SU-DHL-6 (cell line): ENCODE data around the gene SESN3.

Experiments
- H2AFZ ChIP-seq: fragments of 200-600 bp; sonication (generic); 2 replicates; pipeline ENCODE4 v1.6.1; 2014; ENCODE audit warnings: low read depth, mild to moderate bottlenecking, moderate library complexity, mixed read lengths, antibody characterized with exemption, low read length; ENCODE audit not compliant: severe bottlenecking
- H3F3A ChIP-seq: fragments of 200-600 bp; shearing (Covaris generic); 2 replicates; pipeline ENCODE4 v1.6.0; 2016; ENCODE audit warnings: antibody characterized with exemption, mild to moderate bottlenecking; ENCODE audit not compliant: insufficient read depth
- H3K27ac ChIP-seq: fragments of 200-600 bp; sonication (generic); 2 replicates; pipeline ENCODE4 v1.5.1; 2016; ENCODE audit warnings: low read depth, mild to moderate bottlenecking, low read length, moderate library complexity, mixed read lengths
- H3K27me3 ChIP-seq: fragments of 200-600 bp; sonication (generic), shearing (Covaris generic); 2 replicates; pipeline ENCODE4 v1.6.0; 2014; ENCODE audit warnings: mild to moderate bottlenecking, low read length
- H3K36me3 ChIP-seq: fragments of 200-600 bp; sonication (generic); 2 replicates; pipeline ENCODE4 v1.6.1; 2014; ENCODE audit warnings: mild to moderate bottlenecking, low read length, mixed read lengths
- H3K4me2 ChIP-seq: fragments of 300-600, 200-600 bp; shearing (Covaris generic), sonication (generic); 2 replicates; pipeline ENCODE4 v1.6.0; 2014; ENCODE audit warnings: low read length, low read depth, mild to moderate bottlenecking; ENCODE audit not compliant: poor library complexity, severe bottlenecking
- H3K4me3 ChIP-seq: fragments of 200-600 bp; sonication (generic); 2 replicates; pipeline ENCODE4 v1.5.1; 2014; ENCODE audit warnings: antibody characterized with exemption, low read length, mild to moderate bottlenecking, mixed read lengths; ENCODE audit not compliant: insufficient read depth, poor library complexity, severe bottlenecking
- H3K79me2 ChIP-seq: fragments of 200-600 bp; sonication (generic); 2 replicates; pipeline ENCODE4 v1.6.1; 2014; ENCODE audit warnings: mild to moderate bottlenecking, low read length, moderate library complexity; ENCODE audit not compliant: insufficient read depth
- H3K9ac ChIP-seq: fragments of 200-600 bp; sonication (generic); 2 replicates; pipeline ENCODE4 v1.7.0; 2014; ENCODE audit warnings: mild to moderate bottlenecking, low read length
- H3K9me2 ChIP-seq: fragments of 200-600 bp; sonication (generic); replicated peaks from 2 replicates; pipeline ENCODE4 v1.6.1; 2014; ENCODE audit warnings: low read length; ENCODE audit not compliant: insufficient read depth
- H3K9me3 ChIP-seq: fragments of 200-600 bp; sonication (generic); 2 replicates; pipeline ENCODE4 v1.6.1; 2014; ENCODE audit warnings: low read length, mixed read lengths; ENCODE audit not compliant: insufficient read depth
- H4K20me1 ChIP-seq: fragments of 200-600 bp; sonication (generic); 2 replicates; pipeline ENCODE4 v1.6.1; 2014; ENCODE audit warnings: low read depth, mild to moderate bottlenecking, antibody characterized with exemption, low read length, moderate library complexity, mixed read lengths
- EZH2phosphoT487 ChIP-seq: fragments of 200-600 bp; sonication (generic), shearing (Covaris generic); conservative IDR thresholded peaks from 2 replicates; pipeline ENCODE4 v1.6.1; 2018; ENCODE audit warnings: mild to moderate bottlenecking, antibody characterized with exemption, low read length, moderate library complexity, mixed read lengths
- TF ChIP-seq, protein P1 (sequence below): fragments of 200-600 bp; sonication (generic); IDR thresholded peaks from one replicate; pipeline ENCODE4 v1.5.1; 2017; ENCODE audit warnings: antibody characterized with exemption, mild to moderate bottlenecking, low read length, moderate library complexity; ENCODE audit not compliant: insufficient read depth, poor library complexity, severe bottlenecking

Gene SESN3

GRCh38 chr11:95150956-95151684 is 79.9 kb downstream of the SESN3 start:
- peak overlapping the region; percentile 29; the same call in 1 of the 2 replicates for H3K9ac ChIP-seq
- H3K4me3 ChIP-seq: peak overlapping the region; percentile 44

GRCh38 chr11:95149651-95150364 is 81.2 kb downstream of the SESN3 start:
- no peak overlapping the region for H3K4me3 ChIP-seq

More at GRCh38 chr11:95150956-95151684, 79.9 kb downstream of the SESN3 start:
- Histone ChIP-seq H3K9me2 (no peaks in the 10 kb centered on the region), H3K79me2 (no peaks in the 10 kb centered on the region), H3K9me3 (no peaks in the 10 kb centered on the region), H2AFZ (peak overlapping the region; percentile 98), H4K20me1 (no peaks in the 10 kb centered on the region), H3K4me2 (peak overlapping the region; percentile 58), H3F3A (no peaks in the 10 kb centered on the region), H3K27ac (no peak overlapping the region), H3K27me3 (no peaks in the 10 kb centered on the region), H3K36me3 (no peaks in the 10 kb centered on the region)
- TF ChIP-seq EZH2phosphoT487: no peak
- TF ChIP-seq, protein P1, sequence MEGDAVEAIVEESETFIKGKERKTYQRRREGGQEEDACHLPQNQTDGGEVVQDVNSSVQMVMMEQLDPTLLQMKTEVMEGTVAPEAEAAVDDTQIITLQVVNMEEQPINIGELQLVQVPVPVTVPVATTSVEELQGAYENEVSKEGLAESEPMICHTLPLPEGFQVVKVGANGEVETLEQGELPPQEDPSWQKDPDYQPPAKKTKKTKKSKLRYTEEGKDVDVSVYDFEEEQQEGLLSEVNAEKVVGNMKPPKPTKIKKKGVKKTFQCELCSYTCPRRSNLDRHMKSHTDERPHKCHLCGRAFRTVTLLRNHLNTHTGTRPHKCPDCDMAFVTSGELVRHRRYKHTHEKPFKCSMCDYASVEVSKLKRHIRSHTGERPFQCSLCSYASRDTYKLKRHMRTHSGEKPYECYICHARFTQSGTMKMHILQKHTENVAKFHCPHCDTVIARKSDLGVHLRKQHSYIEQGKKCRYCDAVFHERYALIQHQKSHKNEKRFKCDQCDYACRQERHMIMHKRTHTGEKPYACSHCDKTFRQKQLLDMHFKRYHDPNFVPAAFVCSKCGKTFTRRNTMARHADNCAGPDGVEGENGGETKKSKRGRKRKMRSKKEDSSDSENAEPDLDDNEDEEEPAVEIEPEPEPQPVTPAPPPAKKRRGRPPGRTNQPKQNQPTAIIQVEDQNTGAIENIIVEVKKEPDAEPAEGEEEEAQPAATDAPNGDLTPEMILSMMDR: peak; percentile 60

GRCh38 chr11:95148938-95149337 is 82.1 kb downstream of the SESN3 start:
- H3K27ac ChIP-seq: no peak overlapping the region
- no peaks in the 10 kb centered on the region for H4K20me1 ChIP-seq
- H3K79me2 ChIP-seq: no peaks in the 10 kb centered on the region
- no peak overlapping the region for H3K9ac ChIP-seq
- no peaks in the 10 kb centered on the region for H3K36me3 ChIP-seq
- H3K9me3 ChIP-seq: no peaks in the 10 kb centered on the region
- no peaks in the 10 kb centered on the region for H3K27me3 ChIP-seq
- H3K4me2 ChIP-seq: no peak overlapping the region
- H3F3A ChIP-seq: no peaks in the 10 kb centered on the region
- H3K4me3 ChIP-seq: no peak overlapping the region
- H2AFZ ChIP-seq: no peak overlapping the region
- no peaks in the 10 kb centered on the region for H3K9me2 ChIP-seq
- no peak for TF ChIP-seq EZH2phosphoT487
- TF ChIP-seq, protein P1: no peak

More at GRCh38 chr11:95149651-95150364, 81.2 kb downstream of the SESN3 start:
- Histone ChIP-seq H3K27ac (no peak overlapping the region), H3K79me2 (no peaks in the 10 kb centered on the region), H3K36me3 (no peaks in the 10 kb centered on the region), H3K4me2 (no peak overlapping the region), H3K9me2 (no peaks in the 10 kb centered on the region), H3F3A (no peaks in the 10 kb centered on the region), H2AFZ (no peak overlapping the region), H3K9me3 (no peaks in the 10 kb centered on the region), H3K9ac (no peak overlapping the region), H4K20me1 (no peaks in the 10 kb centered on the region), H3K27me3 (no peaks in the 10 kb centered on the region)
- no peak for TF ChIP-seq EZH2phosphoT487
- TF ChIP-seq, protein P1: no peak
